ENCODE measurements around the gene SLC22A3.
"Not testable (repeated sequence)": the region's sequence is repeated elsewhere in the genome, so short reads cannot be mapped to it uniquely, and the experiment has no call there.

Gene SLC22A3

DNA sequence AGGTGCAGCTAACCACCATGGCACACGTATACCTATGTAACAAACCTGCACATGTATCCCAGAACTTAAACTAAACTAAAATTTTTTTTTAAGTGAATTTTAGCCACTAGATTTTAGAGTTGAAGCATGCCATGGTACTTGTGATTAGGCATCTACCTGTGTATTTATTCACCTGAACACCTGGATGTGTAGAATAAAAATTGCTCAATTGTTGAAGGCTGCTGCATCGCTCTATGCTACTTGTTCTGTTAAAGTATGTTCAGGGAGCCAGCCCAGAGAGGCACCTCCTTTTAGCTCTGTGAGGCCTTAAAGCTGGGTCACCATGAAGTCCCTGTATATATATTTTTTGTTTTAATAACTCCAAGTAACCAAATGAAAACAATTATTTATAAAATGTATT is 28.3 kb downstream of the SLC22A3 start:
- no peak for DNase-seq

DNA sequence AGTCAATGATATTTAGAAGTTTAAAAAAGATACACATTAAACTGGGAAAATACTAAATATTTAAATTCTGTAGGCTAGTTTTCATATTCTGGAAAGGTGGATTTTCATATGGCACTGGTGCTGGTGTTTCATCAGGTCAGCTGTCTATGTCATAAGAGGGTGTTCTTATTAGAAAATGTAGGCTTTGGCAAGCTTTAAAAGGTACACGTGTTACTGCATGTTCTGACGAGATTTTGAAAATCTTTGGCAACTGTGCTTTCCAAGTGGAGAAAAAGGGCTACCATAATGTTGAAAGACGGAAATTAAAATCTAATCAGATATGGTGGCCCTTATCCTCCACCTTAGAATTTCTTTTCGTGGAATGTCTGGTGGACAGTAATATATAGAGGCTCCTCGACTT is 30.0 kb downstream of the SLC22A3 start:
- DNase-seq: no peak

DNA sequence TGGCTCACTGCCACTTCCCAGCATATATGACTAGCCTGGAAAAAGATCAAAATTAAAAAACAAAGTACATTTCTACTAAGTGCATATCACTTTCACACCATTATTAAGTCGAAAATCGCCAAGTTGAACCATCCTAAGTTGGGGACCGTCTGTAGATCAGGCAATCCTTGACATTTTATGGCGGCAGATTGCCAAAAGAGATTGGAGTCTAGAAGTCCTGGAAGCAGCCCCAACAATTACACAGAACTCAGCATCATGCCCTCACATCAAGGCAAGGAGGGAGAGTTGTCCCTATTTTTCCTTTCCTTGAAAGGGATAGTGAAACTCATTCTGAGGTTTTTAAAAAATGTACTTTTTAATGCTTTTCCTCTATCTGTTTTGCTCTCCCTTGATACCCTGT is 30.7 kb downstream of the SLC22A3 start:
- DNase-seq: no peak

DNA sequence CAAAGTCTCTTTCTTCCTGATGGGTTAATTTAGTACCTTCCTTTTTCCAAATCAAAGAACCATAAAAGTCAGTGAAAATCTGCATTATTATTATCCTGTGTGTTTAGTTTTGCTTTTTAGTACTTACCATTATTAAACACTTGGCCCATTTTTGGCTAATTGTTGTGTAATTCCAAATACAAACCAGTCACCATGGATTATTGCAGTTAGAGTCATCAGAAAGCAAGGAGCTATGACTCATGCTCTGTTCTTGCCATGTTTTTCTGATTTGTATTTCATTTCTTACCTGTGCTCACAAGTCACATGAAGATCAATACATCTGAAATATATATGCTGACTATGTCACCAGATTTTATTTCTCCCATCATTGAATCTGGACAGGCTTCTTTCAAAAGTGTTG is 31.3 kb downstream of the SLC22A3 start:
- no peak for DNase-seq

- DNase-seq: no peak
Observed at GRCh38 chr6:160382946-160383345, 34.8 kb downstream of the SLC22A3 start.

GRCh38 chr6:160386869-160387530 is 38.8 kb downstream of the SLC22A3 start:
- no peak for DNase-seq

DNA sequence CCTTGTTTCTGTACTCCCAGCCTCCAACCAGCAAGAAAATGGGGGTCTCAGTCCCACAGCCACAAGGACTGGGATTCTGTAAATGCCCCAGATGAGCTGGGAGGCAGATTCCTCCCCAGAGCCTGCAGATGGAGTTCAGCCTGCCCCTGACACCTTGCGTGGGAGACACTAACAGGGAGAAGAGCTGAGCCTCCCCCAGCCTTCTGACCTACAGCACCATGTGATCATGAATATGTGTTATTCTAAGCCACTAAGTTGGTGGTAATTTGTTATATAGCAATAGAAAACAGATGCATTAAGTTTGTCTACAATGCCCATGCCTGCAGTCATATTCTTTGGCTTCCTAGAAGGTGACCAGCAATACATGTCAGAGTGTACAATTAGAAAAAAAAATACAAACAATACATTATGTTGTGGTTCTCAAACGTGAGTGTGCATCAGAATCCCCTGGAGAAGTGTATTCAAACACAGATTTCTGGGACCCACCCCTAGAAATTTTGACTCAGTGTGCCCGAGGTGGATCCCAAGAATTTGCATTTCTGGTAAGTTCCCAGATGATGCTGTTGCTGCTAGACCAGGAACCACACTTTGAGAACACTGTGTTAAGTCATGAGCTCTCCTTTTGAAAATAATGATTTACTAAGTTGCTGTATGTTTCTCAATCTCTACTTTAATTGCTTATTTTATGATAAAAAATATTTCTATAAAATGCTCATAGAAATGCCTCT is 39.9 kb downstream of the SLC22A3 start:
- DNase-seq: no peak

- DNase-seq: no peak
Observed at GRCh38 chr6:160388922-160389321, 40.7 kb downstream of the SLC22A3 start.

DNA sequence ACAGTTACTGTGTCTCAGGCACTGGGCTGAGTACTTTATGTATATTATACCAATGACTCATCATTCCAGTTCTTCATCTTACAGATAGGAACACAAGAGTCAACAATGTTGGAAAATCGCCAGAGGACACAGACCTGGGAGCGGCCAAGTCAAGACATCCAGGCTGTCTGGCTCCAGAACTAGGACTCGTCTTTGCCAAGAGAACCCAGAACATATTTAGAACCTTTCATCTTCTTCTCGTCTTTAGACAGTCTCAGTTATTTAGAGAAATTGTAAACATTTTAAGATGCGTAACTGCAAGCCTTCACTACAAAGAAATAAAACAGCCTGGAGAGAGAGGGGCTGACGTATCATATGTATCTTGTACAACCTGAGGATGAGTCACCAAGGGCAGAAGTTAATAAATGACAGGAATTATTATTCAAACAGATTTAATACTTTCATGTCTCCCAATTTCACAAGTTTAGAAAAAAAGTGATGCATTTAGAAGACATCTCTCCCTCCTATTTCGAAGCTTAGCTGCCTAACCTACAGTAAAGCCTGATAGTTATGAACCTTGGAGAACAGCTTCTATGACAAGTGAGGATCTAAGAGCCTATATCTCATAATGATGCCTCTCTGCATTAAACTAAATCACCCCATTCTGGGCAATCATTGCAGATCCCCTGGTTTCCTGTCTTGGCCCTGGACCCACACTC is 43.4 kb downstream of the SLC22A3 start:
- DNase-seq: no peak

GRCh38 chr6:160393442-160393841 is 45.3 kb downstream of the SLC22A3 start:
- not testable (repeated sequence) for DNase-seq

DNA sequence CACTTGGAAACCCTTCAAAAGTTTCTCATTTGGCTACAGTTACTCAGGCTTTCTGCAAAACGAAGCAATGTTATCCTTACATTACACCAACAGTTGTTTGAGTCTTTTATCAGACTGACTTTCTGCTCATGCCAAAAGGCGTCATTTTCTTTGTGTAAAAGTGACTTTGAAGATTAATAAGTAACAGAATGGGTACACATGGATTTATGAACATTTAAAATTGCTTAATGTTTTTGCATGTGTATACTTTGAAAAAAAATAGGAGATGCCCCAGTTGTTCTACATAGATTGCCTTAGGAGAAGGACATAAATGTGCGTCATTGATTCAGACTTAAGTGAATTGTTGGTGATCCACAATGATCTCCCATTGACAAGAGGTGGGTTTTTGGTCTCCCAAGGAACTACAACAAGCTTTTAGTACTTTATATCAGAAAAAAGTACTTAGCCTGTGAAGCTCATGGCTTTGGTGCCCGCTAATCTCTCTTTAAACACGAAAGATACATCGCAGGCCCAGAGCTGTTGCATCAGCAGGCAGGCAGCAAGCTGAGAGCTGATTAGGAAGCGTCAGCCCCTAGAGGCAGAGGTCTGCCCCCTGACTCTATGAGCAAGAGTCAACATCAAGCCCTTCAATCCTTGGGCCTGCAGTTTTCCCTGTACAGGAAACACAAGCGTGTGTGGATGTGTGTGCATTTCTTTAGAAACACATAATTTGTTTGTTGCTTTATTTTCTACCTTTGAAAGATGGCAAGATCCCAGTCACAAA is 45.9 kb downstream of the SLC22A3 start:
- DNase-seq: no peak

- no peak for DNase-seq
Observed at GRCh38 chr6:160394654-160395035, 46.5 kb downstream of the SLC22A3 start.

- no peak for DNase-seq
Observed at GRCh38 chr6:160395187-160395586, 47.0 kb downstream of the SLC22A3 start.

DNA sequence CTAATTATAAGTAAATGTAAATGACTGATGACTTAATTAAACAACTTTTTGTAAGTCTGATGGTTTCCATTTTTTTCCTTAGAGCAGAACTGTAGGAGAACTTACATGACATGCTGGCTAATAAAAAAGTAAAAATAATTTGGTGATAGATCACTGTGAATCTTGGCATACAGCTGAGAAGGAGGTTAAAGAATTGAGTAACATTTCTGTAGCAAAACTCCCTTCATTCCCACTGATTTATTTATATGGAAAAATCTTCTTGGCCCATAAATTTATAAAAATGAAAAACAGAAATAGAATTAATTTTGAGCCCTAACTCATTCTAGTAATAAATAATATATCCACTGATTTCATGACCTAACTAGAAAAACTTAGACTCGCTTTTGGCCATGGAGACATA is 48.1 kb downstream of the SLC22A3 start:
- no peak for DNase-seq

DNA sequence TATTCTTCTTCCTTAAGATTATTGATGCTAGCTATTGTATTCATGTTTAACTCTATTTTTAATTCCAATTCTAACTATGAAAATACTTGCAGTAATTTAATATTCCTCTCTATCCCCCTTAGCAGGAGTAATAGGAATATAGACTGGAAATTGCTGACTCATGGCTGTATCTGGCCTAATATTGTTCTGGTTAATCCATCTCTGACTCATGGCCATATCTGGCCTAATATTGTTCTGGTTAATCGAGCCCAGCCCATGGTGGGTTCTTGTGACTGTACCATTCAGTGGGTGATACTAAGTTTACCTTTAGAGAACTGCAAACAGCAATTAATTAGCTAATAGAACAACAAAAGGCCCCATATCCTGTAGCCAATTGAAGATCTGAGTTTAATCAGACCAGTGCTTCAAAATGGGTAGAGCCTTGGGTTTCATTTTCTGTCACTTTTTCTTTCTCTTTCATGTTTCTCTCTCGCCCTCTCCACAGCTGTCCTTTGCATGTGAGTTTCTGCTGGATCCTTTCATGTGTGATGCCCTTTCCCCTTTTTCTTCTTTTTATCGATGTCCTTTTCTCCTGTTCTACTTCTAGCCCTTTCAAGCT is 50.6 kb downstream of the SLC22A3 start:
- peak in 1 of 2 donors; percentile 9 for DNase-seq

DNA sequence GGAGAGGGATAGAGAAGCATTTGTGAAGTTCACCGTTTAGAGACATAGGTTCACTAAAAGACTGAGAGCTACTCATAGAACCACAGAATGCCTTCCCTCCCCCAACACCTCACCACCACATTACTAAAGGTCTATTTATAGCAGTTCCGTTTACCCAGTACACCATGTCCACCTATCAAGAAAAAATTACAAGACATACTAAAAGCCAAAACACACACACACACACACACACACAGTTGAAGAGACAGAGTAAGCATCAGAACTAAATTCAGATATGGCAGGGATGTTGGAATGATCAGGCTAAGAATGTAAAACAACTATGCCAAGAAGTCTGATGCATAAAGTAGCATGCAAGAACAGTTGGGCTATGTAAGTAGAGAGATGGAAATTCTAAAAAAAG is 52.3 kb downstream of the SLC22A3 start:
- peak in 1 of 2 donors; percentile 24 for DNase-seq

- no peak for DNase-seq
Observed at GRCh38 chr6:160408528-160408927, 60.4 kb downstream of the SLC22A3 start.

GRCh38 chr6:160412993-160413392 is 64.8 kb downstream of the SLC22A3 start:
- no peak for DNase-seq

DNA sequence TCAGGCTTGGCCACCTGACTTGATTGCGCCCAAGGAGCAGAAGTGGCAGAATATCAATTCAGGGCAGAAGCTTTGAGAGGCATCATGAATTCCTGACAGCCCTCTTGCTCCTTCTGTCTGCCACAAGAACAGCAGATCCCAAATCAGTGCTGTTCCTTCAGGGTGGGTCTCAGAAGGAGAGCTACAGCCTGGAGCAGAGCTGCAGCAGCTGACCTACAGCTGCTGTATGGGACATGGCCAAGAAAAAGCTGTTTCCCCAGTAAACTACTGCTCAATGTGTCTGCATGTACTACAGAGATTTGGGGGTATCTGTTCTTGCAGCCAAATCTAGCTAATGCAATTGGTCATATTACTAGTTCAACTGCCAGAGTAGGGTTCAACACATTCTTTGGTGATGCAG is 69.0 kb downstream of the SLC22A3 start:
- no peak for DNase-seq

DNA sequence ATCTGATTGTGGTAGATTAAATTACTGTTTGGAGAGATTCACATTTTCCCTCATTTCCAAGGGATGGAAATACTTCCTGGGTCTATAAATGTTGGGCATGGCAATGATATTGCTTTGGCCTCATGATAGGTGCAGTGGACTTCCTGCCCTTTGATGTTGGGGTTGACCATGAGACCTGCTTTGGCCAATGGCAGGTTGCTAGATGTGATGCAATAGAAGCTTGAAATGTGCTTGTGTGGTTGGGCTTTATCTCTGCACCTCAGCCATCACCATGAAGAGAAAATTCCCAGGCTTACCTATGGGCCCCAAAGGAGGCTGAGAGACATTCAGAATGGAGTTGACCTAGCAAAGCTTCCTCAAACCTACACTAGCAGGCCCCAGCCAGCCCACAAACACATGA is 69.4 kb downstream of the SLC22A3 start:
- no peak for DNase-seq

GRCh38 chr6:160418370-160418769 is 70.2 kb downstream of the SLC22A3 start:
- DNase-seq: no peak

DNA sequence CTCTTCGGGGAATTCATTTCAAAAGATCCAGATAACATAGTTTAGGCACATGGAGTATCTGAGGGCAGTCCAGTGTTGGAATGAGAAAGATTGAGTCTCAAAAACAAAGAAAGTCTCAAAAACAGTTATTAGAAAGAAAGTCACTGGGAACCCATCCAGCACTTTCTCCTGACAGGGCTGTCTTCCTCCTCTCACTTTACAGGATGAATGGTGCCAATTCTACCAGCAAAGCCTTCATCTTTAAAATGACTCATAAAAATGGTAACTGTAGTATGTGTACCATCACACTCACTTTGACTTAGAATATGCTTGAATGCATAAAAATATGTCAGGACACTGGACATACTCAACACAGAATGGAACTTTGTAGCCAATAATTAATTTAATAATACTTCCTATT is 71.3 kb downstream of the SLC22A3 start:
- no peak for DNase-seq

All from CD4-positive, alpha-beta T cell treated with Interferon alpha-2 for 1 hour (primary cell).